GM18505 (cell line): Measurements from ENCODE around the gene HOXD12.

ENCODE experiments used
- ATAC-seq: cut with Tn5 transposase; IDR thresholded peaks from one replicate; pipeline ENCODE4 v1.9.1; 2021; ENCODE audit not compliant: unreplicated experiment
- POLR2A ChIP-seq: IDR thresholded peaks from 4 replicates; pipeline ENCODE4 v1.6.1; 2011; ENCODE audit warnings: borderline replicate concordance; ENCODE audit not compliant: insufficient read depth, insufficient read length; ENCODE audit errors: extremely low read depth

Gene HOXD12

GRCh38 chr2:176121190-176122051 lies 21.8 kb downstream of the HOXD12 start:
- TF ChIP-seq POLR2A = no peak
- ATAC-seq = no peak

DNA sequence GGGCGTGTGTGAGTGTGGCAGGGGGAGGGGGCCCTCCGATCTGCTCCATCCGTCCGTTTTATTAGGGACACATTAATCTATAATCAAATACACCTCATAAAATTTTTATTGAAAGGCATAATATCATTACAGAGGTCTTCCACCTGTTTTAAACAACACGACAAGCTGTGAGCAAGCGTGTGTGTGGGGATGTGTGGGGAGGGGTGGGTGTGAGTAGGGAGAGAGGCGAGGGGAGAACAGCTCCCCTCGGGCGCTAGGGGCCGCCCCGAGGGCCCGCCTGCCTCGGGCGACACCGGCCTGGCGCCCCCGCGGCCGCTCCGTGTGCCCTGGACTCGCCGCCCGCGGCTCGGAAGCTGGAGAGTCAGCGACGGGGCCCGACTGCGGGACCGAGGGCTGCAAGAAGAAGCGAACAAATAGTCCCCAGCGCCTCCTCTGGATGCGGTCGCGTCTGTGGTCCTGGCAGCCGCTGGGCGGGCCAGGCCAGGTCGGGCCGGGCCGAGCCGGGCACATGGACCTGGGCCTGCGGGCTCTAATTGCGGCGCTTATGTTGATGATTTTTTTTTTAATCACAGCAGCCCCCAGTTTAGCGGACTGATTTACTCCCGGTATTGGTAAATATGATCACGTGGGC lies 22.6 kb downstream of the HOXD12 start:
- TF ChIP-seq POLR2A = no peak
- ATAC-seq = no peak

GRCh38 chr2:176122683-176123410 lies 23.3 kb downstream of the HOXD12 start, which contains the start of gene HOXD9:
Gene HOXD9, plus strand, starts transcription at chr2:176122719. Its CDS starts 50 bp downstream, at chr2:176122769.
- TF ChIP-seq POLR2A = no peak
- no peak for ATAC-seq

DNA sequence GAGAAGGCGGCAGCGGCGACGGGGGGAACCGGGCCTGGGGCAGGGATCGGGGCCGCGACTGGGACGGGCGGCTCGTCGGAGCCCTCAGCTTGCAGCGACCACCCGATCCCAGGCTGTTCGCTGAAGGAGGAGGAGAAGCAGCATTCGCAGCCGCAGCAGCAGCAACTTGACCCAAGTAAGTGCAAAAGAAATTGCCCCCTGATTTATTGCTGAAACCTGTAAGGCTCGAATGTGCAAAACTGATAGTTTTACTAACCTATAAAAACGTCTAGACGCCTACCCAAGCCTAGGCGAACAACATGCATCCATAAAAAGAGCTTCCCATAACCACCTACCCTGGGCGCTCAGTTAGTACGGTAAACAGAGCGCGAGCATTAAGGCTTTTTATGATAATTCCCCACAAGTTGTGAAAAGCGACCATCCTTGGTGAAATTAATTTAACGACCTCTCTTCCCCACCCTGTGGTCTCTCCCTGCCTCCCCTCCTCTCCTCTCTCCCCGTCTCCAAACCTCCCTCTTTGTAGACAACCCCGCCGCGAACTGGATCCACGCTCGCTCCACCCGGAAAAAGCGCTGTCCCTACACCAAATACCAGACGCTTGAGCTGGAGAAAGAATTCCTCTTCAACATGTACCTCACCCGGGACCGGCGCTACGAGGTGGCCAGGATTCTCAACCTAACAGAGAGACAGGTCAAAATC lies 24.0 kb downstream of the HOXD12 start:
- no peak for TF ChIP-seq POLR2A

DNA sequence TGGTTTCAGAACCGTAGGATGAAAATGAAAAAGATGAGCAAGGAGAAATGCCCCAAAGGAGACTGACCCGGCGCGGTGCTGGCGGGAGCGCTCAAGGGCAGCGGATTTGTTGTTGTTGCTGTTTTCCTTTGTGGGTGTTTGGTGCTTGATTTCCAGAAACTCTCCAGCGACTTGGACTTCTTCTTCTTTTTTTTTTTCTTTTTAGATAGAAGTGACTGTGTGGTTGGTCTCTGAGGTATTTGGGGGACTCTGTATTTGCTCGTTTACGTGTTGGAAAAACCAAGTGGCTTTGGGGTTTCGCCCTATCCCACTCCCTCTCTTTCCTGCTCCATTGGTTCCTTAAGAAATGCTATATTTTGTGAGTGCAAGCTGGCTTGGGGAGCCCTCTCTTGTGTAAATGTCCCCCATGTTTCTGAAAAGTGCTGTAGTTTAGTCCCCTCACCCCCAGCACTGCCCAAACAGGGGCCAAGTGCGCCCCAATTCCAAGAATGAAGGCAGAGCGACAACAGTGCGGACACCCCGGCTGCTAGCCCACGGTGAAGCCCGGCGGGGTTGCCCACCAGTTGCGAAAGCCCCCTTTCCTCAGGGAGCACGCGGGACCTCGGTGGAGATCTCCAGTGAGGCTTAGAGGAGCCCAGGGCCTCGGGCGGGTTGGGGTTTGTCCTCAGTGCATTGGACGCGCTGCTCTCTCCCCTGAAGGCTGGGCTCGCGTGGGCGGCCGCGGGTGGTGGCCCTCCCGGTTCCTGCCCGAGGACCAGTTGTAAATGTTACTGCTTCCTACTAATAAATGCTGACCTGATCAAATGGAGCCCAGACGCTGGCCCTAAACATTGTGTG lies 24.7 kb downstream of the HOXD12 start:
- ATAC-seq = no peak
- TF ChIP-seq POLR2A = no peak

More for the DNA sequence above, 24.0 kb downstream of the HOXD12 start:
- ATAC-seq = no peak

- ATAC-seq = no peak
- no peak for TF ChIP-seq POLR2A
These were observed 25.6 kb downstream of the HOXD12 start for GRCh38 chr2:176124947-176125771.

GRCh38 chr2:176125772-176126054 lies 26.1 kb downstream of the HOXD12 start:
- no peak for ATAC-seq
- TF ChIP-seq POLR2A = no peak

DNA sequence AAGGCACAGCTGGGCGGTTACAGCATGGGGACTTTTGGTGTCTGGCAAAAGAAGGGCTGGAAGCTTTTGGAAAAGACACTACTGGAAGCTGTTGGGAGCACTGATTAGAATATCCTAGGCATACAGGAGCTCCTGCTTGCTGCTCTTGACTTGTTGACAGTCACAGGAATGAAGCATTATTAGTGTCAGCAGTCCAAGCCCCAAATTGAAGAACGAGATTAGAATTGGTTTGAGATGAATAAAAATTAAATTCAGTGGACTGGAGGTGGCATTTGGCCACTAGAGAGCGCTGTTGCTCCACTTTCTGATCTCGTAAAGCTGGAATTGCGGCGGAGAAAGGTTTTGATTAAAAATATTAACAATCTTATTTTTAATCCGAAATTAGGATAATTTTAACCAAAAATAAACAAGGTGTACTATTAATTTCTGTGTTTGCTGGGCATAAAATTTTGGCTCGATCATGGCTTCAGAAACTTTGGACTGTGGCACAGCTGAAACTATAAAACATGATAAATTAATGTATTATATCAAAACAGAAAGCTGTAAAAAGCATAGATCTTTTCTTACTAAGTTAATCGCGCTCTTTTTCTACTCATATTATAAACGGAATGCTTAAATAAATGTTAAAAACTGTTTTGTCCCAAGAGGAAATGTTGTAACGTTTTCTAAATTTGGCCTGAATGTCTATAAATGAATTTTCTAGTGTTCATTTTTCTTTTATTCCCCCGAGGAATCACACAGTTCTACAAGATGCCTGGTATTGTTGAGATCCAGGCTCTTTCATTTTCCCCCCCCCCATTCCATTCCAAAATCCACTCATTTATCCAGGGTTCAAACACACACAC lies 27.6 kb downstream of the HOXD12 start:
- TF ChIP-seq POLR2A = no peak
- no peak for ATAC-seq

DNA sequence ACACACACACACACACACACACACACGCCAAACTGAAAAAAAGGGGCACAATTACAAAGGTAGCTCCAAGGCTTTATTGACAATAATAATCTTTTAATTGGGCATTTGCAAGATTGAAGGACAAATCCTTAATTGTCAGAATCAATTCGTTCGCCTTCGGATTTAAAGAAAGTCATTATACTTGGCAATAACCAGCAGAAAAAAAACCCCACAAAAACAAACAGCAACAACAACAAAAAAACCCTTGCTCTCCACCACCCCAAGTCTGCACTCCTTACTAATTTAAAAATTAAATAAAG lies 28.1 kb downstream of the HOXD12 start:
- ATAC-seq = no peak
- TF ChIP-seq POLR2A = no peak

GRCh38 chr2:176128172-176128981 lies 28.8 kb downstream of the HOXD12 start:
- no peak for TF ChIP-seq POLR2A
- ATAC-seq = no peak
